ENCODE results near the gene RHOV.

GRCh38 chr15:40875991-40876730, 2.1 kb upstream of the RHOV start:
- TF ChIP-seq CTCF (conservative IDR thresholded peaks at IDR 0.05; ENCODE audit: low read length) = no peak
- TF ChIP-seq EZH2phosphoT487 (IDR thresholded peaks at IDR 0.05; ENCODE audit: borderline replicate concordance, low read depth, low read length) = no peak
